Peyer's patch (tissue), 4 donors: ENCODE results near the gene UMOD.

ENCODE experiments used
- POLR2A ChIP-seq, 2 donors: fragments of 450-650 bp; IDR thresholded peaks; one replicate each; pipeline ENCODE4 v1.5.1; 2017; ENCODE audit warnings: antibody characterized with exemption in 2 of 2, mild to moderate bottlenecking in 2 of 2, moderate library complexity in 2 of 2
- TF ChIP-seq, protein P1 (sequence below), 6 experiments: fragments of 450-650 bp in 4 of 6; fragments of 200-600 bp in 2 of 6; sonication (generic) in 1 of 6; IDR thresholded peaks; one replicate each; pipeline ENCODE4 v1.5.1; 2017 to 2019; ENCODE audit warnings: antibody characterized with exemption in 6 of 6, mild to moderate bottlenecking in 3 of 6, moderate library complexity in 1 of 6

- TF ChIP-seq, protein P1, sequence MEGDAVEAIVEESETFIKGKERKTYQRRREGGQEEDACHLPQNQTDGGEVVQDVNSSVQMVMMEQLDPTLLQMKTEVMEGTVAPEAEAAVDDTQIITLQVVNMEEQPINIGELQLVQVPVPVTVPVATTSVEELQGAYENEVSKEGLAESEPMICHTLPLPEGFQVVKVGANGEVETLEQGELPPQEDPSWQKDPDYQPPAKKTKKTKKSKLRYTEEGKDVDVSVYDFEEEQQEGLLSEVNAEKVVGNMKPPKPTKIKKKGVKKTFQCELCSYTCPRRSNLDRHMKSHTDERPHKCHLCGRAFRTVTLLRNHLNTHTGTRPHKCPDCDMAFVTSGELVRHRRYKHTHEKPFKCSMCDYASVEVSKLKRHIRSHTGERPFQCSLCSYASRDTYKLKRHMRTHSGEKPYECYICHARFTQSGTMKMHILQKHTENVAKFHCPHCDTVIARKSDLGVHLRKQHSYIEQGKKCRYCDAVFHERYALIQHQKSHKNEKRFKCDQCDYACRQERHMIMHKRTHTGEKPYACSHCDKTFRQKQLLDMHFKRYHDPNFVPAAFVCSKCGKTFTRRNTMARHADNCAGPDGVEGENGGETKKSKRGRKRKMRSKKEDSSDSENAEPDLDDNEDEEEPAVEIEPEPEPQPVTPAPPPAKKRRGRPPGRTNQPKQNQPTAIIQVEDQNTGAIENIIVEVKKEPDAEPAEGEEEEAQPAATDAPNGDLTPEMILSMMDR (IDR thresholded peaks at IDR 0.05) = no peak
- no peak for TF ChIP-seq POLR2A (IDR thresholded peaks at IDR 0.05)
Measured at GRCh38 chr16:20331635-20332034, 20.9 kb downstream of the UMOD start.
